ENCODE results near the gene NUMB. TPM values are rescaled to one million over a fixed set of nuclear protein-coding genes. Genes with fewer than 3 reads are reported as not detected.

The NUMB gene
- total and polyA plus RNA-seq, 2 donors (not counting 3 experiments of a cell fraction or from before 2014, with no cell fraction given) = 128 to 164 TPM

DNA sequence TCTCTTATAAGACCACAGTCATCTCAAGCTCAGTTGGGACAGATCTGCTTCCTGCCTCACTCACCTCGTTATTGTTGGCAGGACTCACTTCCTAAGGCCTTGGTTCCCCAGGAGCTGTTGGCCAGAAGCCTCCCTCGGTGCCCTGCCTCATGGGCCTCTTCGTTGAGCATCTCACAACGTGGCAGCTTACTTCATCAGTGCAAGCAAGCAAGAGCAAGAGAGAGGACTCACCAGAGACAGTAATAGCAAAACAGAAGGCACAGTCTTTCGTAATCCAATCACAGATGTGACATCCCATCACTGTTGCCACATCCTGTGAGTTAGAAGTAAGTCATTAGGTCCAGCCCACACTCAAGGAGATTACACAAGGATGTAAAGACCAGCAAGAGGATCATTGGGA is 5.1 kb upstream of the NUMB start:
- Histone ChIP-seq H3K4me1 (ENCODE audit: control insufficient read depth, extremely low read depth, insufficient read depth, low read length) (peaks cover 81% of the 10 kb centered on the region), H3K9ac (replicated peaks; ENCODE audit: extremely low read depth, insufficient read depth, low read length) (no peak overlapping the region), H3K79me2 (ENCODE audit: control insufficient read depth, insufficient read depth, low read length) (no peaks in the 10 kb centered on the region), H3K4me3 (replicated peaks in 1 of 3; ENCODE audit: insufficient read depth in 1 of 3, low read depth in 1 of 3, low read length in 3 of 3) (no peak overlapping the region), H3K9me1 (replicated peaks; ENCODE audit: control insufficient read depth, extremely low read depth, insufficient read depth, low read length) (no peaks in the 10 kb centered on the region), H4K20me1 (replicated peaks; ENCODE audit: control insufficient read depth, extremely low read depth, insufficient read depth, low read length) (no peaks in the 10 kb centered on the region), H2AFZ (ENCODE audit: low read depth, low read length) (peak overlapping the region; percentile 30), H3K9me3 (replicated peaks; ENCODE audit: control insufficient read depth, insufficient read depth, low read length) (no peaks in the 10 kb centered on the region), H3K36me3 (ENCODE audit: control insufficient read depth in 2 of 2, extremely low read depth in 1 of 2, insufficient read depth in 2 of 2, low read length in 2 of 2) (no peaks in the 10 kb centered on the region), H3K27me3 (ENCODE audit: control insufficient read depth in 2 of 2, insufficient read depth in 2 of 2, low read length in 2 of 2) (no peaks in the 10 kb centered on the region), H3K27ac (ENCODE audit: insufficient read depth, low read depth, low read length) (peak overlapping the region; percentile 70), H3K4me2 (ENCODE audit: insufficient read depth, low read length) (peak overlapping the region; percentile 6)
- CTCF ChIA-PET = interaction anchor here (0.7 to 11.6 kb wide), 6 partner anchors 9 to 290 kb away, joined by 3 to 123 read pairs (median 6); no protein-coding TSS in a partner anchor
- FAIRE-seq (peak; percentile 21), DNase-seq (ENCODE audit: low read depth, low spot score) (peak; percentile 86)
- peak; percentile 11 for TF ChIP-seq FOS (IDR thresholded peaks at IDR 0.05; ENCODE audit: borderline replicate concordance, insufficient read depth, low read length)
- TF ChIP-seq, protein P1, sequence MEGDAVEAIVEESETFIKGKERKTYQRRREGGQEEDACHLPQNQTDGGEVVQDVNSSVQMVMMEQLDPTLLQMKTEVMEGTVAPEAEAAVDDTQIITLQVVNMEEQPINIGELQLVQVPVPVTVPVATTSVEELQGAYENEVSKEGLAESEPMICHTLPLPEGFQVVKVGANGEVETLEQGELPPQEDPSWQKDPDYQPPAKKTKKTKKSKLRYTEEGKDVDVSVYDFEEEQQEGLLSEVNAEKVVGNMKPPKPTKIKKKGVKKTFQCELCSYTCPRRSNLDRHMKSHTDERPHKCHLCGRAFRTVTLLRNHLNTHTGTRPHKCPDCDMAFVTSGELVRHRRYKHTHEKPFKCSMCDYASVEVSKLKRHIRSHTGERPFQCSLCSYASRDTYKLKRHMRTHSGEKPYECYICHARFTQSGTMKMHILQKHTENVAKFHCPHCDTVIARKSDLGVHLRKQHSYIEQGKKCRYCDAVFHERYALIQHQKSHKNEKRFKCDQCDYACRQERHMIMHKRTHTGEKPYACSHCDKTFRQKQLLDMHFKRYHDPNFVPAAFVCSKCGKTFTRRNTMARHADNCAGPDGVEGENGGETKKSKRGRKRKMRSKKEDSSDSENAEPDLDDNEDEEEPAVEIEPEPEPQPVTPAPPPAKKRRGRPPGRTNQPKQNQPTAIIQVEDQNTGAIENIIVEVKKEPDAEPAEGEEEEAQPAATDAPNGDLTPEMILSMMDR (IDR thresholded peaks at IDR 0.05; ENCODE audit: extremely low read depth in 1 of 2, insufficient read depth in 1 of 2, low read depth in 1 of 2, low read length in 2 of 2) = no peak
- no peak for TF ChIP-seq POLR2A (IDR thresholded peaks at IDR 0.05; ENCODE audit: low read depth, low read length)
- TF ChIP-seq POLR2AphosphoS5 (IDR thresholded peaks at IDR 0.05; ENCODE audit: insufficient read depth, low read depth, low read length) = peak; percentile 66
- no peak for TF ChIP-seq EZH2 (IDR thresholded peaks at IDR 0.05; ENCODE audit: borderline replicate concordance, low read depth, low read length, severe bottlenecking)
- no peak for TF ChIP-seq GATA2 (IDR thresholded peaks at IDR 0.05; ENCODE audit: insufficient read depth, insufficient read length, low read depth, low read length)
- TF ChIP-seq MYC (IDR thresholded peaks at IDR 0.05; ENCODE audit: low read depth, low read length) = no peak
- peak; percentile 2 for TF ChIP-seq JUN (IDR thresholded peaks at IDR 0.05; ENCODE audit: borderline replicate concordance, insufficient read depth, insufficient read length, low read depth)
- TF ChIP-seq, protein P2, sequence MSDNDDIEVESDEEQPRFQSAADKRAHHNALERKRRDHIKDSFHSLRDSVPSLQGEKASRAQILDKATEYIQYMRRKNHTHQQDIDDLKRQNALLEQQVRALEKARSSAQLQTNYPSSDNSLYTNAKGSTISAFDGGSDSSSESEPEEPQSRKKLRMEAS (IDR thresholded peaks at IDR 0.05; ENCODE audit: insufficient read depth, insufficient read length) = no peak
- dilution Hi-C loops (cut with MboI; ENCODE audit: extremely low pct_ligation_motif_present, low sequenced_read_pairs) (loop anchor here (25.0 kb wide), 2 partner anchors 176 to 276 kb away; no protein-coding TSS in a partner anchor), intact Hi-C loops (cut with micrococcal nuclease) (loop anchor here (2.0 kb wide), 1 partner anchor 27 kb away; the partner anchor contains the start of gene RIOX1)
- BruUV-seq (replicated peaks) = no TSS peak
- POLR2A ChIA-PET = no interaction called here

Measured in endothelial cell of umbilical vein (primary cell).